ENCODE measurements around the gene PDZK1IP1.

The PDZK1IP1 gene

GRCh38 chr1:47192458-47193384 lies 2.9 kb upstream of the PDZK1IP1 start:
- no peaks in the 10 kb centered on the region for H3K9me3 ChIP-seq (ENCODE audit: low read length)
- H3K27me3 ChIP-seq (ENCODE audit: control insufficient read depth in 1 of 2, insufficient read depth in 2 of 2, low read length in 2 of 2) = no peaks in the 10 kb centered on the region
- H3K9ac ChIP-seq (ENCODE audit: low read length) = no peak overlapping the region
- no peaks in the 10 kb centered on the region for H3K36me3 ChIP-seq (ENCODE audit: insufficient read depth, low read length)
- peaks cover 10% of the 10 kb centered on the region for H3K4me1 ChIP-seq (ENCODE audit: insufficient read depth, low read length)
- H3K4me3 ChIP-seq (ENCODE audit: low read depth in 1 of 2, low read length in 2 of 2) = no peak overlapping the region
- H3K27ac ChIP-seq (ENCODE audit: low read depth, low read length) = no peak overlapping the region

- Histone ChIP-seq H3K4me1 (ENCODE audit: insufficient read depth, low read length) (peaks cover 10% of the 10 kb centered on the region), H3K36me3 (ENCODE audit: insufficient read depth, low read length) (no peaks in the 10 kb centered on the region), H3K27ac (ENCODE audit: low read depth, low read length) (no peak overlapping the region), H3K4me3 (ENCODE audit: low read depth in 1 of 2, low read length in 2 of 2) (no peak overlapping the region), H3K9me3 (ENCODE audit: low read length) (no peaks in the 10 kb centered on the region), H3K9ac (ENCODE audit: low read length) (no peak overlapping the region), H3K27me3 (ENCODE audit: control insufficient read depth in 1 of 2, insufficient read depth in 2 of 2, low read length in 2 of 2) (no peaks in the 10 kb centered on the region)
Measured at GRCh38 chr1:47191940-47192457, 2.2 kb upstream of the PDZK1IP1 start.

DNA sequence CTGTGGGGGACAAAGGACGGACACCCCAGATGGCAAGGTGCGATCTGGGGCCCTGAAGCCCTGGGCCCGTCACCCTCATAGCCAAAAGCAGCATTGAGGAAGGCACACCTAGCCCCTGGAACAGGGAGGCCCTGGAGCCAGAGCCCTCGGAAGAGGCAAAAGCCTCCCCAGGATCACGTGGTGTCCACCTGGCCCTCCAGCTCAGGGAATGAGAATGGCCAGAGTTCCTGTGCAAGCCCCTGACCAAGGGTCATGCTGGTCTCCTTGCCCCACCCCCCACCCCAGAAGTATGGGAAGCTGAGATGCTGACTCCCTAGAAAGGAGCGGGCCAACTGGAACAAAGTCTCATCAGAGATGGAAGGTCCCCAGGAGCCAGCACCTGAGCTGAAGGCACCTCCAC lies 1.0 kb upstream of the PDZK1IP1 start:
- H3K36me3 ChIP-seq (ENCODE audit: insufficient read depth, low read length) = no peaks in the 10 kb centered on the region
- no peak overlapping the region for H3K27ac ChIP-seq (ENCODE audit: low read depth, low read length)
- no peak overlapping the region for H3K9ac ChIP-seq (ENCODE audit: low read length)
- H3K9me3 ChIP-seq (ENCODE audit: low read length) = no peaks in the 10 kb centered on the region
- H3K4me1 ChIP-seq (ENCODE audit: insufficient read depth, low read length) = peaks cover 10% of the 10 kb centered on the region
- H3K27me3 ChIP-seq (ENCODE audit: control insufficient read depth in 1 of 2, insufficient read depth in 2 of 2, low read length in 2 of 2) = no peaks in the 10 kb centered on the region
- H3K4me3 ChIP-seq (ENCODE audit: low read depth in 1 of 2, low read length in 2 of 2) = no peak overlapping the region

DNA sequence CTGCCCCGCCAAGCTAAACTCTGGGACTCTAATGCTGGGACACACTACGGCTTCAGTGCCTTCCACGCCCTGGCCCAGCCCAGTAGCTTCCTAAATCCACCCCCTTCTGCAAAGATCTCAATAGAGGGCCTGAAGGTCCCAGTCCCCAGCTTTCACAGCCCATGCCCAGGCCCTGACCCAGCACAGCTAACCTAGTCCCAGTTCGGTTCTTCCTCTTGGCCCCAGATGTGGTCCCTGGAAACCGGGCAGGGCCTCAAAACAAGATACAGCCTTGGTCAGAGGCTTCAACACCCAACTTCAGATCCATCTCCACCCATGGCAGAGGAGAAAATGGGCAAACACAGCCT lies 646 bp upstream of the PDZK1IP1 start:
- H3K36me3 ChIP-seq (ENCODE audit: insufficient read depth, low read length) = no peaks in the 10 kb centered on the region
- H3K27me3 ChIP-seq (ENCODE audit: control insufficient read depth in 1 of 2, insufficient read depth in 2 of 2, low read length in 2 of 2) = no peaks in the 10 kb centered on the region
- no peak overlapping the region for H3K9ac ChIP-seq (ENCODE audit: low read length)
- H3K27ac ChIP-seq (ENCODE audit: low read depth, low read length) = no peak overlapping the region
- H3K9me3 ChIP-seq (ENCODE audit: low read length) = no peaks in the 10 kb centered on the region
- no peak overlapping the region for H3K4me3 ChIP-seq (ENCODE audit: low read depth in 1 of 2, low read length in 2 of 2)
- H3K4me1 ChIP-seq (ENCODE audit: insufficient read depth, low read length) = peaks cover 10% of the 10 kb centered on the region

DNA sequence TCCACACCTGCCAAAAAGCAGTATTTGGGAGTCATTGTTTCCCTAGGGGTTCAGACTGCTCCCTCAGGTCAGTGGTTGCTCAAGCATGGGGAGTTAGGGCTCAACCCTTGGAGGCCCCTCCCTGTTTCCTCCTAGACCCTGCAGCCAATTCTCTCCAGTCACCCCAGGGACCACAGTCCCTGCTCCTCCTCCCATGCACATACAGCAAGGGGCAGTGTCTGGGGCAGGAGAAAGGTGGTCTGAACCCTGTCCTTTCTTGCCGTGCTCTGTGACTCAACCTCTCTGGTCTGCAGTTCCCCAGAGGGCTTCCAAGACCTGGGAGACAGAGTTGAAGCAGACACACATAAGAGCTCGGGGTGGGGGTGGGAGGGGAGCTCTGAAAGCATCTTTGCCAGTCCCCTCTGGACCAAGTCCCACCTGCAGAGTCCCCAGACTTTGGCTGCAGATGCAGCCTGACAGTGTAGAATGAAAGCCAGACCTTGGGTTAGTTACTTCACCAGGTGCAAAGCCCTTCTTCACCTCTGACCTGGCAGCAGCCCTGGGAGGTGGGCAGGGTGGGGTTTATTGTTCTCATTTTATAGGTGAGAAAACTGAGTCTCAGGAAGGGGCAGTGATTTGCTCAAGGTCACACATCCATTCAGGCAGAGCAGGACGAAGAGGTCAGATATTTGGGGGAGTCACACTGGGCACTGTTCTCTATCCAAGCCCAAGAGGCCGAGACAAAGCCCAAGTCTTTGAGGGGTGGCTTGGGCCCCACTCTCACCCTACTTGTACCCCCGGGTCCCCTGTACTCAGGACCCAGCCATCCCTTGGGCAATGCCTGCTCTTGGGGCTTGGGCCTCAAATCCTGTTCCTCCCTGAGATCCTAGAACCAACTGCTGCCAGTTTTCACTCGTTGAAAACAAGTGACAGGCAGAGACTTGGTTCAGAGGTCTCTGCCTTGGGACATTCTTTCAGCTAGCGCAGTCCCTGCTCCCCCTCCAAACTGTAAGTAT lies 748 bp downstream of the PDZK1IP1 start:
- no peak overlapping the region for H3K27ac ChIP-seq (ENCODE audit: low read depth, low read length)
- peaks cover 10% of the 10 kb centered on the region for H3K4me1 ChIP-seq (ENCODE audit: insufficient read depth, low read length)
- H3K9ac ChIP-seq (ENCODE audit: low read length) = no peak overlapping the region
- no peaks in the 10 kb centered on the region for H3K9me3 ChIP-seq (ENCODE audit: low read length)
- peaks cover 0 to 7% of the 10 kb centered on the region in 2 donors for H3K27me3 ChIP-seq (ENCODE audit: control insufficient read depth in 1 of 2, insufficient read depth in 2 of 2, low read length in 2 of 2)
- no peaks in the 10 kb centered on the region for H3K36me3 ChIP-seq (ENCODE audit: insufficient read depth, low read length)
- no peak overlapping the region for H3K4me3 ChIP-seq (ENCODE audit: low read depth in 1 of 2, low read length in 2 of 2)

GRCh38 chr1:47187926-47188250 lies 1.9 kb downstream of the PDZK1IP1 start:
- Histone ChIP-seq H3K4me3 (ENCODE audit: low read depth in 1 of 2, low read length in 2 of 2) (no peak overlapping the region), H3K36me3 (ENCODE audit: insufficient read depth, low read length) (no peaks in the 10 kb centered on the region), H3K27me3 (ENCODE audit: control insufficient read depth in 1 of 2, insufficient read depth in 2 of 2, low read length in 2 of 2) (peaks cover 0 to 17% of the 10 kb centered on the region in 2 donors), H3K27ac (ENCODE audit: low read depth, low read length) (no peak overlapping the region), H3K9ac (ENCODE audit: low read length) (no peak overlapping the region), H3K4me1 (ENCODE audit: insufficient read depth, low read length) (peaks cover 10% of the 10 kb centered on the region), H3K9me3 (ENCODE audit: low read length) (no peaks in the 10 kb centered on the region)

GRCh38 chr1:47187231-47187925 lies 2.5 kb downstream of the PDZK1IP1 start:
- H3K27ac ChIP-seq (ENCODE audit: low read depth, low read length) = no peak overlapping the region
- H3K9me3 ChIP-seq (ENCODE audit: low read length) = no peaks in the 10 kb centered on the region
- no peak overlapping the region for H3K4me3 ChIP-seq (ENCODE audit: low read depth in 1 of 2, low read length in 2 of 2)
- H3K4me1 ChIP-seq (ENCODE audit: insufficient read depth, low read length) = peaks cover 5% of the 10 kb centered on the region
- H3K36me3 ChIP-seq (ENCODE audit: insufficient read depth, low read length) = no peaks in the 10 kb centered on the region
- H3K9ac ChIP-seq (ENCODE audit: low read length) = no peak overlapping the region
- H3K27me3 ChIP-seq (ENCODE audit: control insufficient read depth in 1 of 2, insufficient read depth in 2 of 2, low read length in 2 of 2) = peaks cover 0 to 17% of the 10 kb centered on the region in 2 donors

DNA sequence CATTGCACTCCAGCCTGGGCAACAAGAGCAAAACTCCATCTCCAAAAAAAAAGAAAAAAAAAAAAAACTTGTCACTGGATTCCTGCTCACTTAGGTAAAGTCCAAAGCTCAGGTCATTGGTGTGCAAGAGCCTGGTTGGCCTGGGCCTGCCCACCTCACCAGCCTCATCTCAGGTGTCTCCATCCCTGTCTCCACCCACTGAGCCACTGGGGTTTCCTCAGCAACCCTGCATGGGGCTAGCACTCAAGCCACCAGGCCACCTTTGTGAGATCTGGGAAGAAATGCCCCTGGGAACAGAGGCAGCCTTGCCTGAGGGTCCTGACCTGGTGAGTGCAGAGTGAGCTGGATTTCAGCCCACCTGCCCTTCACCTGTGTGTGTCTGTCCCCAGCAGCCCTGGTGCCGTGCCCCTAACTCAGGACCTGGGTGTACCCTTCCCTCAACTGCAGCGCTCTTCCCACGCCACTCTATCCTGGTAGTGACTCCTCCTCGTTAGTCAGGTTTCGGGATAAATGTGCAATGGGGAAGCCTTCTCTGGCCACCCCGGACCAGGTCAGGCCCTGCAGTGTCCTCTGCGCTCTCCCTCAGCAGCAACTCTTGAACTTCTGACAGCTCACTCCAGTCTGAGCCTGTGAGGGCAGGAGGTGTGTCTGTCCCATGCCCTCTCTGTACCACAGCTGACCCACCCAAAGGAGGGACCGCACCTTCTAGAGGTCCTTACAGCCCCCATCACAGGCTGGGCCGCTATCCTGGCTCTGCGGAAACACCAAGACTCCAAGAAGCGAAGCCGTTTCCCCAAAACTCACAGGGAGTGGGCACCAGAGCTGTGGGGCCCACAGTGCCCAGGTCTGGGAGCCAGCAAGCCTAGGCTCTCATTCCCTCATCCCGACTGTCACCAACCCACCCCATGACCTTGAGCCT lies 3.3 kb downstream of the PDZK1IP1 start:
- Histone ChIP-seq H3K36me3 (ENCODE audit: insufficient read depth, low read length) (no peaks in the 10 kb centered on the region), H3K9ac (ENCODE audit: low read length) (no peak overlapping the region), H3K4me1 (ENCODE audit: insufficient read depth, low read length) (peaks cover 5% of the 10 kb centered on the region), H3K27ac (ENCODE audit: low read depth, low read length) (no peak overlapping the region), H3K9me3 (ENCODE audit: low read length) (no peaks in the 10 kb centered on the region), H3K27me3 (ENCODE audit: control insufficient read depth in 1 of 2, insufficient read depth in 2 of 2, low read length in 2 of 2) (peaks cover 0 to 24% of the 10 kb centered on the region in 2 donors), H3K4me3 (ENCODE audit: low read depth in 1 of 2, low read length in 2 of 2) (no peak overlapping the region)

- peaks cover 2% of the 10 kb centered on the region for H3K4me1 ChIP-seq (ENCODE audit: insufficient read depth, low read length)
- no peak overlapping the region for H3K9ac ChIP-seq (ENCODE audit: low read length)
- H3K27me3 ChIP-seq (ENCODE audit: control insufficient read depth in 1 of 2, insufficient read depth in 2 of 2, low read length in 2 of 2) = peaks cover 0 to 30% of the 10 kb centered on the region in 2 donors
- no peaks in the 10 kb centered on the region for H3K36me3 ChIP-seq (ENCODE audit: insufficient read depth, low read length)
- no peak overlapping the region for H3K27ac ChIP-seq (ENCODE audit: low read depth, low read length)
- H3K4me3 ChIP-seq (ENCODE audit: low read depth in 1 of 2, low read length in 2 of 2) = no peak overlapping the region
- H3K9me3 ChIP-seq (ENCODE audit: low read length) = no peaks in the 10 kb centered on the region
Measured at GRCh38 chr1:47184822-47185677, 4.8 kb downstream of the PDZK1IP1 start.

All from muscle layer of colon (tissue), 2 donors.